Transverse colon (tissue), 4 donors: ENCODE data around the gene PITRM1.

ENCODE experiments used
- CTCF ChIP-seq, 5 experiments: fragments of 200-600 bp in 3 of 5; fragments of 450-650 bp in 2 of 5; sonication (generic) in 3 of 5; IDR thresholded peaks; 1 replicate in 2 of 5; 2 replicates in 3 of 5; pipeline ENCODE4 v1.5.1; 2016 to 2017; ENCODE audit warnings: antibody characterized with exemption in 5 of 5, inconsistent platforms in 3 of 5, mild to moderate bottlenecking in 2 of 5, moderate library complexity in 1 of 5
- EP300 ChIP-seq: sonication (generic); formaldehyde crosslinking; IDR thresholded peaks from one replicate; pipeline ENCODE4 v1.6.1; 2017; ENCODE audit warnings: antibody characterized with exemption, low read depth
- POLR2A ChIP-seq: fragments of 450-650 bp; IDR thresholded peaks from one replicate; pipeline ENCODE4 v1.6.1; 2016; ENCODE audit warnings: antibody characterized with exemption, mild to moderate bottlenecking, moderate library complexity
- POLR2AphosphoS5 ChIP-seq, 3 donors: sonication (generic); formaldehyde crosslinking; IDR thresholded peaks; one replicate each; pipeline ENCODE4 v1.6.1; 2016; ENCODE audit warnings: antibody characterized with exemption in 3 of 3

DNA sequence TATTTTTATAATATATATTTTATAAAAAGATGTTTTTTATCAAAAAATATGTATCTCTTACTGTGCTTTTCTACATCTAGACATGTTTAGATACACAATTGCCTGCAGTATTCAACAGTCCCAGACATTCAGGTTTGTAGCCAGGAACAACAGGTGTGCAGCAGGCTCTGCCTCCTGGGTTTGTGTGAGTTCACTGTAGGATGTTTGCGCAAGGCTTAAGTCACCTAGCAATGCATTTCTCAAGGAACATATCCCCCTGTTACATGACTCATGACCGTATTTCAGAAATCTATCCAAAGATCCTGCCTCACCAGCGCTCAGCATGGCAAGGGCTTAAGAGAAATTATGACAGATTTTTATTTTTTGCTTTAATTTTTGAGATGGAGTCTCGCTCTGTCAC lies 41.5 kb downstream of the PITRM1 start:
- TF ChIP-seq CTCF (IDR thresholded peaks at IDR 0.05), result no peak
- peak in 1 of 3 donors; percentile 19 for TF ChIP-seq POLR2AphosphoS5 (IDR thresholded peaks at IDR 0.05)
- no peak for TF ChIP-seq POLR2A
- TF ChIP-seq EP300, result no peak
